Activated CD8-positive, alpha-beta T cell treated with anti-CD3 and anti-CD28 coated beads for 36 hours (primary cell): ENCODE measurements around the gene LPGAT1. TPM values are rescaled to one million over a fixed set of nuclear protein-coding genes. Genes with fewer than 3 reads are reported as not detected.

Experiments
- ATAC-seq: fragments of 200-7000 bp; cut with Tn5 transposase; one replicate; pipeline ENCODE4 v1.10.0; 2021; ENCODE audit warnings: mild to moderate bottlenecking, moderate library complexity
- CTCF ChIA-PET: fragments of 350-600 bp; sonication (Branson Sonifier 250); formaldehyde crosslinking; loops from one replicate; lab custom pipeline; 2021; ENCODE audit warnings: antibody characterized with exemption; lab: Charles Lee
- POLR2A ChIA-PET: fragments of 350-600 bp; sonication (Branson Sonifier 250); formaldehyde crosslinking; loops from one replicate; lab custom pipeline; 2021; ENCODE audit warnings: antibody characterized with exemption; lab: Charles Lee
- DNase-seq: peaks from one replicate; pipeline ENCODE4 v3.0.0-alpha.2; 2020
- H3K27ac Mint-ChIP-seq: one replicate; pipeline ENCODE4 v1.8.0; 2021; ENCODE audit warnings: mild to moderate bottlenecking, mixed read lengths
- H3K27me3 Mint-ChIP-seq: one replicate; pipeline ENCODE4 v1.8.0; 2021; ENCODE audit warnings: mixed read lengths
- H3K36me3 Mint-ChIP-seq: one replicate; pipeline ENCODE4 v1.8.0; 2021; ENCODE audit warnings: low read depth, mixed read lengths
- H3K4me1 Mint-ChIP-seq: one replicate; pipeline ENCODE4 v1.8.0; 2021; ENCODE audit warnings: low read depth, mixed read lengths
- H3K4me3 Mint-ChIP-seq: one replicate; pipeline ENCODE4 v1.8.0; 2021; ENCODE audit warnings: mild to moderate bottlenecking, moderate library complexity, mixed read lengths
- H3K9me3 Mint-ChIP-seq: one replicate; pipeline ENCODE4 v1.8.0; 2021; ENCODE audit warnings: mixed read lengths
- CTCF ChIP-seq: fragments of 200-600 bp; IDR thresholded peaks from one replicate; pipeline ENCODE4 v1.8.0; 2022; ENCODE audit warnings: antibody characterized with exemption, mild to moderate bottlenecking
- intact Hi-C: fragments of 100-400 bp; cut with micrococcal nuclease; formaldehyde crosslinking; loops from one replicate; pipeline ENCODE4 v1.10.0; 2022
- total RNA-seq, 2 experiments: library from RNA; stranded (reverse); gene quantifications; one replicate each; pipeline ENCODE4 v1.2.3, GENCODE V29; 2021

Gene LPGAT1
- total RNA-seq, 2 experiments from 2014 or later = 16.5 to 16.7 TPM

GRCh38 chr1:211829343-211830054 is 1.1 kb downstream of the LPGAT1 start:
- H3K36me3 Mint-ChIP-seq = peaks cover 3% of the 10 kb centered on the region

GRCh38 chr1:211828584-211829342 is 1.8 kb downstream of the LPGAT1 start:
- POLR2A ChIA-PET = interaction anchor here (0.8 to 1.2 kb wide), 2 partner anchors 13 to 207 kb away, joined by 3 read pairs; partner anchors contain the start of genes DTL and INTS7
- DNase-seq (no peak), ATAC-seq (no peak)
- peaks cover 3% of the 10 kb centered on the region for H3K36me3 Mint-ChIP-seq
- peaks cover 55% of the 10 kb centered on the region for H3K4me1 Mint-ChIP-seq
- CTCF ChIA-PET = interaction anchor here (1.1 to 1.8 kb wide), 4 partner anchors 10 to 148 kb away, joined by 3 to 6 read pairs (median 4); no protein-coding TSS in a partner anchor
- no peaks in the 10 kb centered on the region for H3K9me3 Mint-ChIP-seq
- no peak for TF ChIP-seq CTCF
- intact Hi-C loops = no loop called here
- peak overlapping the region; percentile 75 for H3K4me3 Mint-ChIP-seq
- no peaks in the 10 kb centered on the region for H3K27me3 Mint-ChIP-seq
- H3K27ac Mint-ChIP-seq = no peak overlapping the region

More at GRCh38 chr1:211829343-211830054, 1.1 kb downstream of the LPGAT1 start:
- no peaks in the 10 kb centered on the region for H3K27me3 Mint-ChIP-seq
- ATAC-seq = no peak
- no peaks in the 10 kb centered on the region for H3K9me3 Mint-ChIP-seq
- CTCF ChIA-PET = interaction anchor here (1.1 to 1.8 kb wide), 4 partner anchors 9 to 149 kb away, joined by 3 to 6 read pairs (median 4); no protein-coding TSS in a partner anchor
- intact Hi-C loops = loop anchor here (5.0 kb wide), 4 partner anchors 92 to 208 kb away; partner anchors contain the start of genes DTL and INTS7
- POLR2A ChIA-PET = interaction anchor here (0.8 to 1.2 kb wide), 2 partner anchors 14 to 206 kb away, joined by 3 read pairs; partner anchors contain the start of genes DTL and INTS7
- peak overlapping the region; percentile 75 for H3K4me3 Mint-ChIP-seq
- DNase-seq = no peak
- peak overlapping the region; percentile 76 for H3K27ac Mint-ChIP-seq
- no peak for TF ChIP-seq CTCF
- H3K4me1 Mint-ChIP-seq = peaks cover 59% of the 10 kb centered on the region

- DNase-seq (no peak), ATAC-seq (no peak)
- H3K4me3 Mint-ChIP-seq = no peak overlapping the region
- CTCF ChIA-PET = interaction anchor here (2.6 to 2.8 kb wide), 2 partner anchors 129 to 146 kb away, joined by 8 to 13 read pairs; no protein-coding TSS in a partner anchor
- H3K36me3 Mint-ChIP-seq = peaks cover 3% of the 10 kb centered on the region
- no peaks in the 10 kb centered on the region for H3K27me3 Mint-ChIP-seq
- intact Hi-C loops = no loop called here
- TF ChIP-seq CTCF = no peak
- no peak overlapping the region for H3K27ac Mint-ChIP-seq
- no peaks in the 10 kb centered on the region for H3K9me3 Mint-ChIP-seq
- POLR2A ChIA-PET = no interaction called here
- H3K4me1 Mint-ChIP-seq = peaks cover 42% of the 10 kb centered on the region
These were observed 3.5 kb downstream of the LPGAT1 start for GRCh38 chr1:211827051-211827450.

GRCh38 chr1:211825980-211826379 is 4.6 kb downstream of the LPGAT1 start:
- no peak for DNase-seq
- Mint-ChIP-seq H3K27ac (no peak overlapping the region), H3K4me1 (peaks cover 33% of the 10 kb centered on the region), H3K4me3 (no peak overlapping the region), H3K36me3 (peaks cover 3% of the 10 kb centered on the region), H3K9me3 (no peaks in the 10 kb centered on the region), H3K27me3 (no peaks in the 10 kb centered on the region)
- CTCF ChIA-PET = interaction anchor here (0.8 to 2.8 kb wide), 5 partner anchors 9 to 630 kb away, joined by 3 to 13 read pairs (median 6); partner anchors contain the start of genes DTL and INTS7
- no peak for ATAC-seq
- intact Hi-C loops = no loop called here
- TF ChIP-seq CTCF = no peak
- POLR2A ChIA-PET = interaction anchor here (1.6 kb wide), 1 partner anchor 11 kb away, joined by 4 read pairs; no protein-coding TSS in a partner anchor
